Activated CD8-positive, alpha-beta T cell treated with anti-CD3 and anti-CD28 coated beads for 36 hours (primary cell): Measurements from ENCODE around the gene TUBGCP2. TPM values are rescaled to one million over a fixed set of nuclear protein-coding genes. Genes with fewer than 3 reads are reported as not detected.

Source experiments
- ATAC-seq: fragments of 200-7000 bp; cut with Tn5 transposase; one replicate; pipeline ENCODE4 v1.10.0; 2021; ENCODE audit warnings: mild to moderate bottlenecking, moderate library complexity
- CTCF ChIA-PET: fragments of 350-600 bp; sonication (Branson Sonifier 250); formaldehyde crosslinking; loops from one replicate; lab custom pipeline; 2021; ENCODE audit warnings: antibody characterized with exemption; lab: Charles Lee
- POLR2A ChIA-PET: fragments of 350-600 bp; sonication (Branson Sonifier 250); formaldehyde crosslinking; loops from one replicate; lab custom pipeline; 2021; ENCODE audit warnings: antibody characterized with exemption; lab: Charles Lee
- DNase-seq: peaks from one replicate; pipeline ENCODE4 v3.0.0-alpha.2; 2020
- H3K27ac Mint-ChIP-seq: one replicate; pipeline ENCODE4 v1.8.0; 2021; ENCODE audit warnings: mild to moderate bottlenecking, mixed read lengths
- H3K27me3 Mint-ChIP-seq: one replicate; pipeline ENCODE4 v1.8.0; 2021; ENCODE audit warnings: mixed read lengths
- H3K36me3 Mint-ChIP-seq: one replicate; pipeline ENCODE4 v1.8.0; 2021; ENCODE audit warnings: low read depth, mixed read lengths
- H3K4me1 Mint-ChIP-seq: one replicate; pipeline ENCODE4 v1.8.0; 2021; ENCODE audit warnings: low read depth, mixed read lengths
- H3K4me3 Mint-ChIP-seq: one replicate; pipeline ENCODE4 v1.8.0; 2021; ENCODE audit warnings: mild to moderate bottlenecking, moderate library complexity, mixed read lengths
- H3K9me3 Mint-ChIP-seq: one replicate; pipeline ENCODE4 v1.8.0; 2021; ENCODE audit warnings: mixed read lengths
- CTCF ChIP-seq: fragments of 200-600 bp; IDR thresholded peaks from one replicate; pipeline ENCODE4 v1.8.0; 2022; ENCODE audit warnings: antibody characterized with exemption, mild to moderate bottlenecking
- intact Hi-C: fragments of 100-400 bp; cut with micrococcal nuclease; formaldehyde crosslinking; loops from one replicate; pipeline ENCODE4 v1.10.0; 2022
- total RNA-seq, 2 experiments: library from RNA; stranded (reverse); gene quantifications; one replicate each; pipeline ENCODE4 v1.2.3, GENCODE V29; 2021

Gene TUBGCP2
- total RNA-seq, 2 experiments from 2014 or later = 54.1 to 57.5 TPM

- Mint-ChIP-seq H3K27me3 (no peaks in the 10 kb centered on the region), H3K27ac (peak overlapping the region; percentile 89), H3K36me3 (peaks cover 7% of the 10 kb centered on the region), H3K9me3 (no peaks in the 10 kb centered on the region), H3K4me3 (peak overlapping the region; percentile 92), H3K4me1 (peaks cover 25% of the 10 kb centered on the region)
- ChIA-PET CTCF (interaction anchor here (0.8 to 3.0 kb wide), 8 partner anchors 12 to 132 kb away, joined by 3 to 28 read pairs (median 5); no protein-coding TSS in a partner anchor), POLR2A (interaction anchor here (0.6 to 6.1 kb wide), 6 partner anchors 8 to 86 kb away, joined by 3 to 46 read pairs (median 6); no protein-coding TSS in a partner anchor)
- peak; percentile 70 for ATAC-seq
- intact Hi-C loops = no loop called here
- no peak for TF ChIP-seq CTCF
- peak; percentile 93 for DNase-seq
Observed at GRCh38 chr10:133274751-133275683, 33.7 kb downstream of the TUBGCP2 start.

GRCh38 chr10:133273534-133274143, 35.0 kb downstream of the TUBGCP2 start:
- H3K36me3 Mint-ChIP-seq = peaks cover 7% of the 10 kb centered on the region
- H3K9me3 Mint-ChIP-seq = no peaks in the 10 kb centered on the region
- POLR2A ChIA-PET = interaction anchor here (2.0 to 6.1 kb wide), 3 partner anchors 11 to 15 kb away, joined by 5 to 46 read pairs (median 12); no protein-coding TSS in a partner anchor
- no peak overlapping the region for H3K27ac Mint-ChIP-seq
- H3K27me3 Mint-ChIP-seq = no peaks in the 10 kb centered on the region
- no peak overlapping the region for H3K4me3 Mint-ChIP-seq
- ATAC-seq (no peak), DNase-seq (no peak)
- CTCF ChIA-PET = interaction anchor here (3.0 kb wide), 1 partner anchor 34 kb away, joined by 12 read pairs; no protein-coding TSS in a partner anchor
- H3K4me1 Mint-ChIP-seq = peaks cover 15% of the 10 kb centered on the region
- no peak for TF ChIP-seq CTCF
- intact Hi-C loops = no loop called here

- no peak overlapping the region for H3K27ac Mint-ChIP-seq
- ATAC-seq = no peak
- TF ChIP-seq CTCF = no peak
- POLR2A ChIA-PET = interaction anchor here (2.0 to 3.1 kb wide), 2 partner anchors 10 to 15 kb away, joined by 5 to 12 read pairs; no protein-coding TSS in a partner anchor
- no peak for DNase-seq
- peaks cover 9% of the 10 kb centered on the region for H3K4me1 Mint-ChIP-seq
- H3K27me3 Mint-ChIP-seq = no peaks in the 10 kb centered on the region
- H3K36me3 Mint-ChIP-seq = peaks cover 6% of the 10 kb centered on the region
- intact Hi-C loops = no loop called here
- CTCF ChIA-PET = no interaction called here
- no peak overlapping the region for H3K4me3 Mint-ChIP-seq
- no peaks in the 10 kb centered on the region for H3K9me3 Mint-ChIP-seq
Observed at GRCh38 chr10:133272964-133273420, 35.7 kb downstream of the TUBGCP2 start.

GRCh38 chr10:133272301-133272963, 36.2 kb downstream of the TUBGCP2 start:
- no peak overlapping the region for H3K27ac Mint-ChIP-seq
- intact Hi-C loops = no loop called here
- POLR2A ChIA-PET = interaction anchor here (1.2 to 3.1 kb wide), 3 partner anchors 10 to 14 kb away, joined by 4 to 12 read pairs (median 5); no protein-coding TSS in a partner anchor
- DNase-seq = no peak
- H3K9me3 Mint-ChIP-seq = no peaks in the 10 kb centered on the region
- CTCF ChIA-PET = no interaction called here
- peaks cover 4% of the 10 kb centered on the region for H3K36me3 Mint-ChIP-seq
- no peak for ATAC-seq
- no peaks in the 10 kb centered on the region for H3K27me3 Mint-ChIP-seq
- no peak overlapping the region for H3K4me3 Mint-ChIP-seq
- no peak for TF ChIP-seq CTCF
- peaks cover 3% of the 10 kb centered on the region for H3K4me1 Mint-ChIP-seq
